ENCODE results near the gene NLRX1. TPM values are rescaled to one million over a fixed set of nuclear protein-coding genes. Genes with fewer than 3 reads are reported as not detected.

The NLRX1 gene
- total RNA-seq, 1 experiment from 2014 or later: 21.4 TPM

- Histone ChIP-seq H3K36me3 (ENCODE audit: control insufficient read depth in 1 of 2, insufficient read depth in 2 of 2, low read length in 2 of 2) (no peaks in the 10 kb centered on the region), H3K9ac (ENCODE audit: low read length) (no peak overlapping the region), H3K79me2 (ENCODE audit: insufficient read depth, low read length) (no peaks in the 10 kb centered on the region), H3K4me3 (replicated peaks in 1 of 2; ENCODE audit: low read depth in 1 of 2, low read length in 2 of 2) (no peak overlapping the region), H3K27ac (ENCODE audit: low read depth, low read length) (no peak overlapping the region), H3K4me1 (ENCODE audit: control insufficient read depth in 1 of 2, insufficient read depth in 2 of 2, low read length in 2 of 2) (peaks cover 8 to 35% of the 10 kb centered on the region in 2 experiments; a peak in 3 of 4 replicates), H3K9me3 (ENCODE audit: control insufficient read depth in 1 of 2, insufficient read depth in 1 of 2, low read depth in 1 of 2, low read length in 2 of 2) (no peaks in the 10 kb centered on the region), H3K9me2 (ENCODE audit: insufficient read depth) (no peaks in the 10 kb centered on the region), H2AFZ (ENCODE audit: low read depth, low read length, poor library complexity, severe bottlenecking) (peak overlapping the region; percentile 94), H4K20me1 (ENCODE audit: insufficient read depth) (no peaks in the 10 kb centered on the region), H3K4me2 (ENCODE audit: low read length) (peak overlapping the region; percentile 70), H3K27me3 (ENCODE audit: insufficient read depth, low read length) (no peaks in the 10 kb centered on the region)
- ChIA-PET POLR2A (interaction anchor here (0.5 to 1.5 kb wide), 6 partner anchors 10 to 193 kb away, joined by 3 to 7 read pairs (median 4); no protein-coding TSS in a partner anchor), RAD21 (ENCODE audit: low non-redundant PET in 1 of 2, low total read pairs in 2 of 2, uncharacterized antibody in 2 of 2, unreplicated experiment in 2 of 2) (no interaction called here), CTCF (interaction anchor here (1.1 to 2.5 kb wide), 7 partner anchors 10 to 192 kb away, joined by 4 to 15 read pairs (median 4); partner anchors contain the start of gene DPAGT1)
- no peak for TF ChIP-seq SIN3A (IDR thresholded peaks at IDR 0.05; ENCODE audit: low read depth)
- no peak for TF ChIP-seq POLR2AphosphoS5 (IDR thresholded peaks at IDR 0.05; ENCODE audit: low read depth, low read length)
- no peak for TF ChIP-seq JUND (IDR thresholded peaks at IDR 0.05)
- no peak for TF ChIP-seq REST (IDR thresholded peaks at IDR 0.05; ENCODE audit: low read depth)
- no peak for TF ChIP-seq FOSL1 (IDR thresholded peaks at IDR 0.05; ENCODE audit: low read depth)
- no peak for TF ChIP-seq TCF7L2 (IDR thresholded peaks at IDR 0.05; ENCODE audit: borderline replicate concordance, extremely low read depth, insufficient read depth, insufficient read length)
- TF ChIP-seq CEBPB (IDR thresholded peaks at IDR 0.05; ENCODE audit: low read depth): no peak
- TF ChIP-seq ZBTB33 (IDR thresholded peaks at IDR 0.05; ENCODE audit: extremely low read depth, insufficient replicate concordance, low read length): no peak
- TF ChIP-seq CBX3 (IDR thresholded peaks at IDR 0.05; ENCODE audit: low read depth): no peak
- TF ChIP-seq ZFX (IDR thresholded peaks at IDR 0.05): no peak
- no peak for TF ChIP-seq ZNF274 (IDR thresholded peaks at IDR 0.05; ENCODE audit: low read depth, low read length)
- TF ChIP-seq RAD21 (IDR thresholded peaks at IDR 0.05; ENCODE audit: low read depth): no peak
- TF ChIP-seq SP1 (IDR thresholded peaks at IDR 0.05; ENCODE audit: low read depth): no peak
- intact Hi-C loops (cut with micrococcal nuclease): loop anchor here (2.0 to 5.0 kb wide), 2 partner anchors 51 to 327 kb away; no protein-coding TSS in a partner anchor
- no TSS peak for BruUV-seq (replicated peaks)
- DNase-seq (ENCODE audit: low read depth, low spot score): no peak
- ATAC-seq: no peak
Observed at GRCh38 chr11:119145551-119145950, 23.0 kb upstream of the NLRX1 start.

Data from HCT116 (cell line).